Measurements from ENCODE around the gene AMZ1. TPM values are rescaled to one million over a fixed set of nuclear protein-coding genes. Genes with fewer than 3 reads are reported as not detected.

The AMZ1 gene
- total RNA-seq, 3 donors from 2014 or later (not counting 1 experiment from before 2014, with no cell fraction given), result 0.07 to 1.2 (median 0.27) TPM

GRCh38 chr7:2730846-2731770, 43.1 kb downstream of the AMZ1 start:
- WGBS (ENCODE audit: insufficient coverage), result 96% methylated on average over 45 of the region's 45 CpGs
- Mint-ChIP-seq H3K4me3 (no peak overlapping the region), H3K36me3 (peaks cover 6% of the 10 kb centered on the region), H3K9me3 (no peaks in the 10 kb centered on the region), H3K4me1 (peaks cover 18 to 31% of the 10 kb centered on the region in 2 donors), H3K27me3 (ENCODE audit: low read depth in 2 of 2) (peaks cover 7 to 14% of the 10 kb centered on the region in 2 donors), H3K27ac (no peak overlapping the region)
- intact Hi-C loops (cut with micrococcal nuclease), result no loop called here
- Histone ChIP-seq H3K36me3 (ENCODE audit: control insufficient read depth, insufficient read depth, low read length) (peaks cover 13% of the 10 kb centered on the region), H3K9me3 (ENCODE audit: control insufficient read depth, insufficient read depth, low read length) (no peaks in the 10 kb centered on the region), H3K4me3 (ENCODE audit: low read length) (no peak overlapping the region), H3K4me1 (ENCODE audit: control insufficient read depth, insufficient read depth, low read length) (peaks cover 21% of the 10 kb centered on the region), H3K27me3 (ENCODE audit: control insufficient read depth, insufficient read depth, low read length) (no peaks in the 10 kb centered on the region), H3K27ac (ENCODE audit: low read length) (no peak overlapping the region)
- ATAC-seq (no peak), DNase-seq (no peak)
- TF ChIP-seq CTCF (IDR thresholded peaks at IDR 0.05), result no peak

GRCh38 chr7:2732388-2732787, 44.4 kb downstream of the AMZ1 start:
- intact Hi-C loops (cut with micrococcal nuclease), result no loop called here
- H3K36me3 ChIP-seq (ENCODE audit: control insufficient read depth, insufficient read depth, low read length), result peaks cover 11% of the 10 kb centered on the region
- peaks cover 28% of the 10 kb centered on the region for H3K4me1 ChIP-seq (ENCODE audit: control insufficient read depth, insufficient read depth, low read length)
- no peak for TF ChIP-seq CTCF (IDR thresholded peaks at IDR 0.05)
- H3K27ac ChIP-seq (ENCODE audit: low read length), result no peak overlapping the region
- H3K27me3 Mint-ChIP-seq (ENCODE audit: low read depth in 2 of 2), result peaks cover 10 to 14% of the 10 kb centered on the region in 2 donors
- H3K9me3 ChIP-seq (ENCODE audit: control insufficient read depth, insufficient read depth, low read length), result no peaks in the 10 kb centered on the region
- DNase-seq (no peak), ATAC-seq (no peak)
- H3K36me3 Mint-ChIP-seq, result peaks cover 6% of the 10 kb centered on the region
- no peak overlapping the region for H3K4me3 Mint-ChIP-seq
- no peak overlapping the region for H3K27ac Mint-ChIP-seq
- no peak overlapping the region for H3K4me3 ChIP-seq (ENCODE audit: low read length)
- H3K9me3 Mint-ChIP-seq, result no peaks in the 10 kb centered on the region
- peaks cover 18 to 36% of the 10 kb centered on the region in 2 donors for H3K4me1 Mint-ChIP-seq
- 83% methylated on average over 8 of the region's 9 CpGs for WGBS (ENCODE audit: insufficient coverage)
- H3K27me3 ChIP-seq (ENCODE audit: control insufficient read depth, insufficient read depth, low read length), result no peaks in the 10 kb centered on the region

GRCh38 chr7:2732959-2733584, 45.1 kb downstream of the AMZ1 start:
- WGBS (ENCODE audit: insufficient coverage), result 72% methylated on average over 18 of the region's 18 CpGs
- Mint-ChIP-seq H3K4me3 (no peak overlapping the region), H3K27me3 (ENCODE audit: low read depth in 2 of 2) (peaks cover 10 to 14% of the 10 kb centered on the region in 2 donors), H3K4me1 (peaks cover 20 to 36% of the 10 kb centered on the region in 2 donors), H3K27ac (no peak overlapping the region), H3K36me3 (peaks cover 6% of the 10 kb centered on the region), H3K9me3 (no peaks in the 10 kb centered on the region)
- no peak for DNase-seq
- peaks cover 28% of the 10 kb centered on the region for H3K4me1 ChIP-seq (ENCODE audit: control insufficient read depth, insufficient read depth, low read length)
- no peaks in the 10 kb centered on the region for H3K27me3 ChIP-seq (ENCODE audit: control insufficient read depth, insufficient read depth, low read length)
- no peak overlapping the region for H3K27ac ChIP-seq (ENCODE audit: low read length)
- no peak for TF ChIP-seq CTCF (IDR thresholded peaks at IDR 0.05)
- H3K36me3 ChIP-seq (ENCODE audit: control insufficient read depth, insufficient read depth, low read length), result peaks cover 11% of the 10 kb centered on the region
- H3K4me3 ChIP-seq (ENCODE audit: low read length), result no peak overlapping the region
- no peak for ATAC-seq
- intact Hi-C loops (cut with micrococcal nuclease), result no loop called here
- no peaks in the 10 kb centered on the region for H3K9me3 ChIP-seq (ENCODE audit: control insufficient read depth, insufficient read depth, low read length)
